Stimulated activated CD4-positive, alpha-beta T cell treated with anti-CD3 and anti-CD28 coated beads, TNF-alpha, amount 100 ng/mL, for 24 hours (primary cell): ENCODE results near the gene TIMM44.

Source experiments
- DNase-seq, 3 experiments: peaks; one replicate each; pipeline ENCODE4 v3.0.0-alpha.2; 2020; ENCODE audit warnings: low read depth in 3 of 3

Gene TIMM44

GRCh38 chr19:7914598-7915045, 28.8 kb downstream of the TIMM44 start, which contains the start of gene TGFBR3L:
TSS of gene TGFBR3L (plus strand) at chr19:7914830.
- no peak for DNase-seq

GRCh38 chr19:7914099-7914498, 29.4 kb downstream of the TIMM44 start:
- no peak for DNase-seq

- DNase-seq = no peak
Observed at GRCh38 chr19:7913652-7914051, 29.8 kb downstream of the TIMM44 start.

- DNase-seq = no peak
Observed at GRCh38 chr19:7912697-7913564, 30.5 kb downstream of the TIMM44 start.

- DNase-seq = no peak
Observed at GRCh38 chr19:7912144-7912696, 31.2 kb downstream of the TIMM44 start.

GRCh38 chr19:7911508-7912143, 31.8 kb downstream of the TIMM44 start:
- no peak for DNase-seq

GRCh38 chr19:7910321-7911161, 32.9 kb downstream of the TIMM44 start:
- DNase-seq = no peak

GRCh38 chr19:7909471-7910067, 33.9 kb downstream of the TIMM44 start:
- DNase-seq = no peak

- no peak for DNase-seq
Observed at GRCh38 chr19:7908742-7909461, 34.6 kb downstream of the TIMM44 start.

GRCh38 chr19:7908078-7908699, 35.3 kb downstream of the TIMM44 start:
- DNase-seq = no peak

- DNase-seq = no peak
Observed at GRCh38 chr19:7907544-7907943, 35.9 kb downstream of the TIMM44 start.

GRCh38 chr19:7907122-7907521, 36.3 kb downstream of the TIMM44 start:
- DNase-seq = no peak

GRCh38 chr19:7905859-7906258, 37.6 kb downstream of the TIMM44 start:
- no peak for DNase-seq

- DNase-seq = no peak
Observed at GRCh38 chr19:7905268-7905667, 38.2 kb downstream of the TIMM44 start.

- DNase-seq = peak in 1 of 3 experiments; percentile 43
Observed at GRCh38 chr19:7904074-7905020, 39.1 kb downstream of the TIMM44 start.

- DNase-seq = peak; percentile 100
Observed at GRCh38 chr19:7903244-7904073, 40.0 kb downstream of the TIMM44 start, which contains the start of gene MAP2K7. TSS of gene MAP2K7 (plus strand) at chr19:7903877. CDS start at chr19:7903945, 68 bp downstream.

GRCh38 chr19:7902796-7903243, 40.6 kb downstream of the TIMM44 start:
- no peak for DNase-seq

- DNase-seq = no peak
Observed at GRCh38 chr19:7901337-7901736, 42.1 kb downstream of the TIMM44 start.
